IPS DF 19.7 (cell line): ENCODE data around the gene IL18RAP.

Experiments used
- DNase-seq: peaks from one replicate; pipeline ENCODE4 v3.0.0-alpha.2; 2013; ENCODE audit warnings: low read depth, low spot score

Gene IL18RAP

GRCh38 chr2:102453501-102453900 lies 30.5 kb downstream of the IL18RAP start:
- DNase-seq = no peak

- DNase-seq = no peak
Observed at GRCh38 chr2:102455061-102455670, 32.2 kb downstream of the IL18RAP start.

- DNase-seq = no peak
Observed at GRCh38 chr2:102460467-102460866, 37.5 kb downstream of the IL18RAP start.

GRCh38 chr2:102461188-102461587 lies 38.2 kb downstream of the IL18RAP start:
- no peak for DNase-seq

DNA sequence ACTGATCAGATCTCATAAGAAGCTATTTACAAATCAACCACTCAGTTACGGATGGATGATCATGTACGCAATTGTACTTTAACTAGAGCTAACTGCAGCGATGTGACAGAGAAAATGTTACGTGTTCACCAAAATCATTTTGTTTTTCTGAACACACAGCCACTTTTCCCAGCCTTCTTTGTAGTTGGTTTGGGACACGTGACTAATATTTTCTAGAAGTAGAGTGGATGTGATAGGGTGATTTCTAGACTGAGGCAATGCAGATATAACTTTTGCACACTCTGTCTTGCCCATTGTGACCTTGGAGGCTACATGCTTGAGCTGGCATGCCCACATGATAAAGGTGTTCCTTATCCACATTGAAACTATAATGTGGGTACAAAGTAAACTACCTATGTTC lies 40.2 kb downstream of the IL18RAP start:
- DNase-seq = no peak

DNA sequence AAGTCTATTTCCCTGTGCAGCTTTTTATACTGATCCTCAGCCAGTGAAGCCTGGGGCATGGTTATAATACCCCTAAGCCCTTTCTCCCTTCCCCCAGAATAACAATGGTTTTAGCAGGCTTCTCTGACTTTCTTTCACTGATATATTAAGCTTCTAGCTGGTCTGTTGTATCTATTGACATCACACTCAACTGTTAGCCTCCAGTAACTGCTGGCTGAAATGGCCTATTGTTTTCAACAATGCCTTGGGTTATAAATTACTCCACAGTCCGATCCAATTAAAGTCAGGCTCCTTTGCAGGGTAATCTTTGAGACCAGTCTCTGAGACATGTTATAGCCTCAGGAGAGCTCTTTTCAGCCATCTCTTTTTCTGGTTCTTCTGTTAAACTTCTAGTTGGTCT lies 47.2 kb downstream of the IL18RAP start:
- no peak for DNase-seq

DNA sequence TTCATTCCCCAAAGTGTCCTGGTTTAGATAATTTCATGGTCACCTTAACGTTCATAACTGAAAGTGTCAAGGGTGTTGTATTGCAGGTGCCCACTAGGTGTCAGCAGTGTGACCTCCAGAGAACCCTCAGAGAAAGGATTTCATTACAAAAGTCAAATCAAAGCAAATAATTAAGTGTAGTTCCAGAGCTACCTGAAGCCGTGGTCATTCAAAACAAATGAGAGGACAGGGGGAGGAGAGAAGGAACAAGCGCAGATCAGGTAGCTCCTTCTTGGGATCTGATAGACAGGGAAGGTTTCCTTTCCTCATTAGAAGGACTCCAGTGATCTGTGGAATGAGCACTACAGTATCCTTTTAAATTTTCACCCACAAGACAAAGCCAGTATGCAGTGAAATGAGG lies 50.1 kb downstream of the IL18RAP start, which contains the start of gene SLC9A4:
Gene SLC9A4 (plus strand): TSS at position 207 of the 400 bp plus-strand sequence. CDS start 534 bp downstream, outside the sequence.
- DNase-seq = no peak

- no peak for DNase-seq
Observed at GRCh38 chr2:102473631-102474030, 50.7 kb downstream of the IL18RAP start.

- DNase-seq = no peak
Observed at GRCh38 chr2:102474785-102475184, 51.8 kb downstream of the IL18RAP start.

GRCh38 chr2:102478686-102479470 lies 55.9 kb downstream of the IL18RAP start:
- no peak for DNase-seq

DNA sequence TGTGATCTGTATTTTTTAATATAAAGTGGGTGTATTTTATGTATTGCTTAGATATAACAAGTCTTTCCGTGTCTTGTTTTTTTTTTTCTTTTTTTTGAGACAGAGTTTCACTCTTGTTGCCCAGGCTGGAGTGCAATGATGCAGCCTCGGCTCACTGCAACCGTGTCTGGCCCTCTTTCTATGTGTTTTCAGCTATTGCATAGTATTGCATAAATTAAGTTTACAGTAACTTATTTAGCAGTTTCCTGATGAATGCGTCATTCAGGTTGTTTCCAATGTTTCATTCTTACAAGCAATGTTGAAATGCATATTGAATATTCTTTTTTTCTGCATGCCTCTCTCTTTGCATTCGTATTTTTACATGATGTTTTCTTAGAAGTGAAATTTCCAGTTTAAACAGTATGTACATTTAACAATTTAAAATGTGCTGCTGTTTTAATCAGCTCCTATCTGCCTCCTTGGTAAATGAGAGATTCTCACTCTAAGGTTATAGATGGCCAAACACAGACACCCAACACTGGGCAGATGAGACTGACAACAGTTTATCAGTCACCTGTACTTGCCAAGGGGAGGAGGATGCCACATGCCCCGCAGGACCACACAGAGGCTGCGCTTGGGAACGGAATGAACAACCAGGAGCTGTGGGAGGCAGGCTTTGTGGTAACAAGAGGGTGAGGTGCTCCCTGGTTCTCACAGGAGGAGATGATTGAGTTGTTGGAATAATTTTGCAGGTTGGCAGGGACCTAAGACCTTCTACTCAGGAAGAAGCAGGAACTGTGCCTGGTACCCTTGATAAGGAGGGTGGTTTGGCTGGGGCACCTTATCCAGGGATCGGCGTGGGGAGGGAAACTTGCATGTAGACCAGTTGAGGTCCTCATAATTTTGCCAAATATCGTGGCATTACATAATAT lies 57.6 kb downstream of the IL18RAP start:
- no peak for DNase-seq

DNA sequence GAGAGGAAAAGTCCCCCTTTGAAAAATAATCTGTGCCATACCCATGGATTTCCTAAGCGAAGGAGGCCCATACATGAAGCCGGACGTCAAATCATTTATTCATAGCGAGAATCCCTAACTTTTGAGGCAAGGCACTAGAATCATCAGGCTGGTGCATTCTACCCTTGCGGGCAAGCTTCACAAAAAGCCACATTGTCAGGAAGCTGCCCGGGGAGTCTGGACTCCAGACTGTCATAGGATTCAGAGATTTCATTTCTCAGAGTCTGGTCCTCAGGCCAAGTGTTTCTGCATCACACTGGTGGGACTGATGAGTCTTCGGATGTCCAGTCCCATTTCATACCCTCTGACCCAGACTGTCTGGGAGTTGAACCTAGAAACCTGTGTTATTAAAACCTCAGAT lies 59.0 kb downstream of the IL18RAP start:
- no peak for DNase-seq

DNA sequence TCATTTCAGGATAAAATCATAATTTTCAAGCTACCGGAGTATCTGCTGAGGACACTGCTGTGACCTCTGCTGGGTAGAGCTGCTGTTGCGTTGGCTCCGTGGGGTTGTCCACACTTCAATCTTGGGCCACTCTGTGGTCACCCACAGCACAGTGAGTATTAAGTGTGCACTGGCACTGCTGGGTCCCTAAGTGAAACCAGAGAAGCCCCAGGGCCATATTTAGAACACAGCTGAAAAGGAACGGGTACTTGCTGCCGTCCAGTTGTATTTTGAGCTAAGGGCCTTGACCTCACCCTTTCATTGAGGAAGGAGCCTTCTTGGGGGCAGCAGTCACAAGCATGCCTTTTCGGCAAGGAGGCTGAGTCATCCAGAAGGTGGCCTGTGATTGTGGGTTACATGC lies 60.1 kb downstream of the IL18RAP start:
- DNase-seq = no peak

DNA sequence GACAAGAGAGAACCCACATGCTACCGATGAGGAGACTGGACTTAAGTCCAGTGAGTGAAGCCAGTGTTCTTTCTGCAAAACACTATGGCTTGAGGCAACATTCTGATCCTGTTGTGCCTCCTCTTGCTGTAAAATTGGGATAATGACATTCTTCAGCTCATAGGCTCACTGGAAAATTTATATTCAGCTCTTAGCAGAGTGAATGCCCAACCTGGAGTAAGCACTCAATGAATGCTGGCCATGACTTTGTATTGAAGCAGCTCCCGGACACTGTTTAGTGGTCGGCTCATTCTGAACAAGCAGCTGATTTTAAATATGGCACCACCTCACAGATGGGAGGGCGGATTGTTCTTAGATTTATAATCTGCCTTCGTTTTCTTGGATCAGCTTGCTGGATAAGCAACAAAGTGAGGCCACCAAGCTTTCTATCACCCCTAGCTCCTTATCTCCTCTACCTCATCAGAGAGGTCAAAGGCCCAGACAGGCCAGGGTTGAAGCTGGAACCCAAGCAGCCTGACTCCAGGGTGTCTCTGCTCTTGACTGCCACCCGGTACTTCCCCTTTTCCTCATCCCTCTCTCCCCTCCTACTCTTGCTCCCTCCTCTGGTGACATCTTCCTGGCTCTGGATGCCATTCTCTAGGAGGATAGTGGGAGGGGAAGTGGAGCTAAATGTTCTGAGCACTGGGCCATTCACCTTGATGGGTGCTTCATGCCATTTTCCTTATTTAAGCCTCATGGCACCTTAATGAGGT lies 61.5 kb downstream of the IL18RAP start:
- DNase-seq = no peak

DNA sequence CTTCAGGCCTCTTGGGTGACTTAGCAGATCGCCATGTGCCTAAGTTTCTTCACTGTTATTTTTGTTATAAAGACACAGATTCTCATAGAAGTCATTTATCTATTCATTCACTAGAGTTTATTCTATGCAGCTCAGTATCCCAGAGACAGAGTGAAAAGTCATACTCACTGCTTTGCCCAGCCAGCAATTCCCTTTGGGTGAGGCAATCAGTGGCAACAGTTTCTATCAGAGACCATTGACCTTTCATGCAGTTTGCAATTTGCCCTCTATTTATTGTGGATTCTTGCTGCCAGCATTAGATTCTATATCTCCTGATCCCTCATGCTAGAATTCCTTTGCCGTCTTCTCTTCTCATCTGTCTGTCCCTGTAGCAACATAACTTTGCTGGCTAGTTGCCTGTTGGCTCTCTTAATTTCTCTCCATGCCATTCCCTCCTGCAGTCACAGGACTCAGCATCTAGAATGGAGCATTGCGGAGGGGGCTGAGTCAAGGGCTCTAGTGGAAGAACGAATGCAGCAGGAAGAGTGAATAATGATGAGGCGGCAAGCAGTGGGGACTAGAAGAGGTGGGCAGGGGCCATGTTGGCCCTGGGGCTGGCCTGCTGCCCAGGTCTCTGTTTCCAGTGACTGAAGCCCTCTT lies 62.3 kb downstream of the IL18RAP start:
- no peak for DNase-seq

DNA sequence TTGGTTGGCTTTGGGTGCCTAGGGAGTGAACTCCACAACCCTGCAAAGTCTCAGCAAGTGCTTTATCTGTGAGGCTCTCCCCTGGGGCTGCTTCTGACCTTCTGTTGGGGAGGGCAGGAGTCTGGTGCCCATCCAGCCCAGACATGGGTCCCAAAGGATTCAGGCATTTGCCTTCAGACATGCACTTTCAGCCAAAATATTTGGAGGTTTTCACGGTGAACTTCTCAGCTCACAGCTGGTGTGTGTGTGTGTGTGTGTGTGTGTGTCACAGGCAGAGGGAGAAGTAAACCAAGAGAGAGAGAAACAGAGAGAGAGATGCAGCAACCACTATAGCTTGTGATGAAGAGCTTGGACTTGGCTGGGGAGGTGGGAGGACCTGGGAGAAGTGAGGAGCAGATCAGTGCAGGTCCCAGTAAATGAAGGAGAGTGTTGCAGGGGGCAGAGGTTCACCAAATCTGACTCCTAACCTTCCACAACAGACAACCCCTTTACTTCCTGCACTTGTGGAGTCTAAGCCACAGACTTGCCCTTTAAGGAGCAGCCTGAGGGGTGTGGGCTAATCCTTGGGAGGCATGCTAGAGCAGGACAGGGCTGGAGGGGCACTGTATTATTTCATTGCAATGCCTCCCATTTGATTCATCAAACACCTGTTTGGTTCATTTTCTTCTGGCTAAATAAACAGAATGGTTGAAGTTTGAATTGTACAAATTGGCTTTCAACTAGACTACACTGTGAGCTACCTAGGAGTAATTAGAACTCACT lies 64.2 kb downstream of the IL18RAP start:
- DNase-seq = no peak

GRCh38 chr2:102487761-102488462 lies 65.0 kb downstream of the IL18RAP start:
- no peak for DNase-seq

DNA sequence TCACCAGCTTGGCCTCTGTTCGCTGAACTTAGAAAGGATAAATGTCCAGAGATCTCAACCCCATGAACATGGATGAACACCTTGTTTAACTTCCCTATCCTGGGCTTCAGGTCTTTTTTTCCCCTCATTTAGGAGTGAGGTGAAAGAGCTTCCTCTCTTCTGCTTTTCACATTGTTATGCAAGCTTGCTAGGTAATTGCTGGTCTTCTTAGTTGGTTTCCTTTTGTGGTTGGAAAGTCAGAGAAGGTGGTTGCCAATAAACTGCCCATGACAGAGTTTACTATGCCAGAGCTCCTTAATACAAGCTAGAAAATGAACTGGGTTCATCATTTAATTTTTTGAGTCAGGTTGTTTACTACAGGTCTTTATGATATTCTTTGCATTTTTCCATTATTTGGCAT lies 66.7 kb downstream of the IL18RAP start:
- DNase-seq = peak; percentile 7

DNA sequence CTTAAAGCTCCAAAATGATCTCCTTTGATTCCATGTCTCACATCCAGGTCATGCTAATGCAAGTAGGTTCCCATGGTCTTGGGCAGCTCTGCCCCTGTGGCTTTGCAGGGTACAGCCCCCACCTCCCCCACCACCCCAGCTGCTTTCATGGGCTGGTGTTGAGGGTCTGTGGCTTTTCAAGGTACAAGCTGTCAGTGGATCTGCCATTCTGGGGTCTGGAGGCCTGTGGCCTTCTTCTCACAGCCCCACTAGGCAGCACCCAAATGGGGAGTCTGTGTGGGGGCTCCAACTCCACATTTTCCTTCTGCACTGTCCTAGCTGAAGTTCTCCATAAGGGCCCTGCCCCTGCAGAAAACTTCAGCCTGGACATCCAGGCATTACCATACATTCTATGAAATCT lies 69.0 kb downstream of the IL18RAP start:
- no peak for DNase-seq

DNA sequence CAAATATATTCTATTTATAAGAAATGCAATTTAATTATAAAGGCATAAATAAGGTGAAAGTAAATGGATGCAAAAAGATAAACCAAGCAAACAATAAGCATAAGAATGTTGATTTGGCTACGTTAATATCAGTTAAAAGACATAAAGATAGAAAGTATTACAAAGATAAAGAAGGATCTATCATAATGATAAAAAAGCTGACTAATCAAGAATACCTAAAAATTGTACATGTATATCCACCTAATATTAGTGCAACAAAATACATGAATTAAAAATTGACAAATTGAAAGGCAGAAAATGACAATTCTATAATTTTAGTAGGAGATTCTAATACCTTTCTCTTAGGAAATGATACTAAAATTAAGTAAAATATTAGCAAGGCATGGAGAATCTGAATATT lies 71.6 kb downstream of the IL18RAP start:
- no peak for DNase-seq
